Small intestine (tissue), 7 donors: ENCODE data around the gene KIF5C. TPM values are rescaled to one million over a fixed set of nuclear protein-coding genes. Genes with fewer than 3 reads are reported as not detected.

Source experiments
- DNase-seq, 2 donors: peaks; one replicate each; pipeline versions ENCODE4 v3.0.0 to v3.0.0-alpha.2; 2013
- FAIRE-seq: peaks from 2 replicates; lab custom pipeline; 2012; peaks lifted over from hg19 to GRCh38; lab: Jason Lieb, UNC
- H3K27ac ChIP-seq, 3 donors: one replicate each; pipeline ENCODE4 v1.5.1; 2013; ENCODE audit warnings: low read length in 2 of 3, mild to moderate bottlenecking in 2 of 3, control low read depth in 1 of 3, inconsistent platforms in 1 of 3, low read depth in 1 of 3, moderate library complexity in 1 of 3
- H3K27me3 ChIP-seq, 3 donors: one replicate each; pipeline ENCODE4 v1.6.1; 2013; ENCODE audit warnings: low read length in 3 of 3, inconsistent platforms in 1 of 3; ENCODE audit not compliant: control insufficient read depth in 3 of 3, insufficient read depth in 3 of 3
- H3K36me3 ChIP-seq, 3 donors: one replicate each; pipeline ENCODE4 v1.6.1; 2013; ENCODE audit warnings: low read length in 3 of 3, inconsistent platforms in 1 of 3, low read depth in 1 of 3, mild to moderate bottlenecking in 1 of 3, moderate library complexity in 1 of 3; ENCODE audit not compliant: control insufficient read depth in 3 of 3, insufficient read depth in 2 of 3
- H3K4me1 ChIP-seq, 3 donors: one replicate each; pipeline ENCODE4 v1.6.1; 2013; ENCODE audit warnings: low read length in 2 of 3, inconsistent platforms in 1 of 3, low read depth in 1 of 3, mild to moderate bottlenecking in 1 of 3, moderate library complexity in 1 of 3; ENCODE audit not compliant: control insufficient read depth in 3 of 3, insufficient read depth in 2 of 3
- H3K4me3 ChIP-seq, 3 donors: one replicate each; pipeline ENCODE4 v1.5.1; 2013; ENCODE audit warnings: low read length in 3 of 3, control low read depth in 1 of 3, inconsistent platforms in 1 of 3, low read depth in 1 of 3, mild to moderate bottlenecking in 1 of 3, moderate library complexity in 1 of 3
- H3K9me3 ChIP-seq, 2 donors: one replicate each; pipeline ENCODE4 v1.6.1; 2013; ENCODE audit warnings: low read depth in 1 of 2, low read length in 1 of 2; ENCODE audit not compliant: control insufficient read depth in 2 of 2, insufficient read depth in 1 of 2
- WGBS, 3 donors: extraction: QIAGEN DNeasy Blood & Tissue Kit; methylation state at CpG; one replicate each; pipeline ENCODE4 v1.1.7; 2013; 5-methylcytosine and 5-hydroxymethylcytosine counted together
- polyA plus RNA-seq, 4 donors: library from polyadenylated mRNA; stranded (reverse) in 3 of 4; unstranded in 1 of 4; fragments of 200-250 nt in 3 of 4; fragments of 120-200 nt in 1 of 4; gene quantifications; one replicate each; pipeline versions ENCODE4 v1.2.1 to v1.2.3, GENCODE V29; 2013
- donor health status: healthy with polysubstance abuse.
- donor health status: control.
- donor health status: control.
- donor health status: Bipolar disorder and iron deficiency.
- donor health status: healthy.

Gene KIF5C
- polyA plus RNA-seq, 4 donors: 0.22 to 6.4 (median 2.4) TPM

- DNase-seq (no peak), FAIRE-seq (no peak)
- Histone ChIP-seq H3K27me3 (no peaks in the 10 kb centered on the region), H3K4me1 (no peaks in the 10 kb centered on the region), H3K9me3 (no peaks in the 10 kb centered on the region), H3K4me3 (no peak overlapping the region), H3K27ac (no peak overlapping the region), H3K36me3 (no peaks in the 10 kb centered on the region)
- 81 to 87% (median 82%) methylated on average over 5 of the region's 5 CpGs for WGBS, 3 donors
Measured at GRCh38 chr2:149058936-149059335, 183.9 kb downstream of the KIF5C start.

GRCh38 chr2:149059822-149060221 lies 184.8 kb downstream of the KIF5C start:
- H3K27me3 ChIP-seq: no peaks in the 10 kb centered on the region
- H3K27ac ChIP-seq: no peak overlapping the region
- FAIRE-seq (no peak), DNase-seq (no peak)
- peaks cover 0 to 3% (median 3%) of the 10 kb centered on the region in 3 donors for H3K4me1 ChIP-seq
- H3K36me3 ChIP-seq: no peaks in the 10 kb centered on the region
- H3K4me3 ChIP-seq: no peak overlapping the region
- H3K9me3 ChIP-seq: no peaks in the 10 kb centered on the region
- WGBS, 3 donors: 67 to 92% (median 74%) methylated on average over 1 of the region's 1 CpG

DNA sequence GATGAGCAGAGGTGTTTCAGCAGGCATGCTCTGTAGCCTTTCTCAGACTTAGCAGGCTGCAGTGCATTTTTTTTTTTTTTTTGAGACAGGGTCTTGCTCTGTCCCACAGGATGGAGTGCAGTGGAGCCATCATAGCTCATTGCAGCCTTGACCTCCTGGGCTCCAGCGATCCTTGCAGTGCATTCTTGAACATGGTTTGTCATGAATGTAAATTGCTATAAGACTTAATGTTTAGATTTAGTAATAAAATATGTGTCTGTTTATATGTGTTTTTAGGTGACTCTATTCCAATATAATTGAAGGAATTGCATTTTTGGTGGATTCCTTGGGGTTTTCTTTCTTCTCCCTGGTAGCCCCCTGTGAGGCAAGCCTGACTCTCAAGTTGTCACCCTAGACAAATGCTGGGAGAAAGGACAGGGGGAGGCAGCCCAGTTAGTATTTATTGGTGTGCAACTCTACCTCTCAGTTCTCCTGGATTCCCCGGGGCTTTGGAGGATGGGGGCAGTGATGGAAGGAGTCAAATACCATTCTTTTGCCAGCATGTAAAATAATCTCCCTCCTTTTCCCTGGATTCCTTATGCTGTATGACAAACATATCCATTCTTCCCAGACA lies 186.2 kb downstream of the KIF5C start:
- no peak overlapping the region for H3K4me3 ChIP-seq
- H3K27me3 ChIP-seq: no peaks in the 10 kb centered on the region
- WGBS, 3 donors: 80 to 95% (median 88%) methylated on average over 2 of the region's 2 CpGs
- no peak for FAIRE-seq
- H3K27ac ChIP-seq: no peak overlapping the region
- H3K36me3 ChIP-seq: no peaks in the 10 kb centered on the region
- DNase-seq: no peak
- no peaks in the 10 kb centered on the region for H3K9me3 ChIP-seq
- H3K4me1 ChIP-seq: peaks cover 0 to 9% (median 5%) of the 10 kb centered on the region in 3 donors

GRCh38 chr2:149062531-149062930 lies 187.5 kb downstream of the KIF5C start:
- H3K27ac ChIP-seq: no peak overlapping the region
- H3K36me3 ChIP-seq: no peaks in the 10 kb centered on the region
- WGBS, 3 donors: 74 to 84% (median 84%) methylated on average over 3 of the region's 3 CpGs
- H3K27me3 ChIP-seq: no peaks in the 10 kb centered on the region
- H3K9me3 ChIP-seq: no peaks in the 10 kb centered on the region
- no peak for DNase-seq
- no peak overlapping the region for H3K4me3 ChIP-seq
- peaks cover 0 to 9% (median 5%) of the 10 kb centered on the region in 3 donors for H3K4me1 ChIP-seq
- FAIRE-seq: no peak

DNA sequence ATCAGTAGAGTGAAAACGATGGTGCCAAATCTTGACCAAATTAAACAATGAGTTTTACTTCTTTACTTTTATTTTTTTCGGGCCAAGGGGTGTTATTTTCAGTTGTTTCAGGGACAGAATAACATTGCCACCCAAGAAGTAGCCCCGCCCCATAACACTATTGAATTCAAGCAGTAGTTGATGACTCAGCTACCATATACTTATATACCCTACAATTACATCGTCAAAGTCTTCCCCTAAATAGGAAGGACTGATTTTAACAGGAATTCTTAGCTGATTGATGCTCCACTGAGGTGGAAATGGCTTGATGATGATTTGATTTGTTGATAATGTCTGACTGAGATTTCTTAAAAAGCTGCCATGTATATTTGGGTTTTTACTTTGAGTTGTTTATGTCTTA lies 188.2 kb downstream of the KIF5C start:
- 66 to 76% (median 74%) methylated on average over 4 of the region's 4 CpGs for WGBS, 3 donors
- FAIRE-seq: no peak

DNA sequence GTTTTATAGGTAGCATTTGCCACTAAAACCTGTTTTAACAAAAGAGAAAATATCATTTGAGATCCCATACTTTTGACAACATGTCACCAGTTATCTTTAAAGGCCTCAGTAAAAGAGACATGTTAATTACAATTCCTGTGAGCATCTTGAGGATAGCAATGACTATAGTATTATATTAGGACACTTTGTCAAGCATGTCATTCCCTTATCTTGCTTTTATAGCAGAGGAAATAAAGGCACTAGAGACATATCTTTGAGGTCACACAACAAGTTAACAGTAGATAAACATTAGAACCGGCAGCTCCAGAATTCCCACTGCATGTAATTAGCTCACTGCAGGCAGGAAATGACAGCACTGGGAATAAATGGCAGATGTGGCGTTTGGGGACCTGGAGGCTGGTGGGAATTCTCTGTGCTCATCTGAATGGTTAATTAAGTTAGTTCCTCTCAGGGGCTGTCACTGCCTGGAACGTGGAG lies 189.4 kb downstream of the KIF5C start:
- no peak for FAIRE-seq
- H3K27ac ChIP-seq: peak overlapping the region; percentile 11 to 41 (median 30)

More for the DNA sequence above, 188.2 kb downstream of the KIF5C start:
- Histone ChIP-seq H3K4me3 (no peak overlapping the region), H3K4me1 (peaks cover 0 to 9% (median 5%) of the 10 kb centered on the region in 3 donors), H3K36me3 (no peaks in the 10 kb centered on the region), H3K9me3 (no peaks in the 10 kb centered on the region), H3K27ac (no peak overlapping the region), H3K27me3 (no peaks in the 10 kb centered on the region)
- no peak for DNase-seq

GRCh38 chr2:149064856-149065630 lies 190.0 kb downstream of the KIF5C start:
- 47 to 66% (median 52%) methylated on average over 5 of the region's 5 CpGs for WGBS, 3 donors
- H3K27ac ChIP-seq: peak overlapping the region; percentile 11 to 41 (median 30)
- no peaks in the 10 kb centered on the region for H3K27me3 ChIP-seq
- no peak overlapping the region for H3K4me3 ChIP-seq
- peaks cover 0 to 9% (median 5%) of the 10 kb centered on the region in 3 donors for H3K4me1 ChIP-seq
- no peaks in the 10 kb centered on the region for H3K36me3 ChIP-seq
- FAIRE-seq (no peak), DNase-seq (peak in 1 of 2 donors; percentile 12)
- H3K9me3 ChIP-seq: no peaks in the 10 kb centered on the region

More for the DNA sequence above, 189.4 kb downstream of the KIF5C start:
- H3K4me1 ChIP-seq: peaks cover 0 to 9% (median 5%) of the 10 kb centered on the region in 3 donors
- H3K9me3 ChIP-seq: no peaks in the 10 kb centered on the region
- peak; percentile 67 to 84 for DNase-seq
- WGBS, 3 donors: 12 to 38% (median 24%) methylated on average over 3 of the region's 3 CpGs
- no peaks in the 10 kb centered on the region for H3K36me3 ChIP-seq
- H3K4me3 ChIP-seq: no peak overlapping the region
- no peaks in the 10 kb centered on the region for H3K27me3 ChIP-seq

- Histone ChIP-seq H3K4me1 (peaks cover 0 to 15% (median 5%) of the 10 kb centered on the region in 3 donors), H3K9me3 (no peaks in the 10 kb centered on the region), H3K36me3 (no peaks in the 10 kb centered on the region), H3K27ac (no peak overlapping the region), H3K4me3 (no peak overlapping the region), H3K27me3 (no peaks in the 10 kb centered on the region)
- DNase-seq (no peak), FAIRE-seq (no peak)
- WGBS, 3 donors: 79 to 91% (median 85%) methylated on average over 6 of the region's 6 CpGs
Measured at GRCh38 chr2:149068225-149068995, 193.4 kb downstream of the KIF5C start.
